CD4-positive, alpha-beta T cell (primary cell): Measurements from ENCODE around the gene LAMA2. TPM values are rescaled to one million over a fixed set of nuclear protein-coding genes. Genes with fewer than 3 reads are reported as not detected.

Source experiments
- ATAC-seq: fragments of 200-7000 bp; cut with Tn5 transposase; one replicate; pipeline ENCODE4 v1.10.0; 2022; ENCODE audit warnings: mild to moderate bottlenecking; ENCODE audit not compliant: poor library complexity
- CTCF ChIA-PET: fragments of 350-600 bp; sonication (Branson Sonifier 250); formaldehyde crosslinking; loops from one replicate; lab custom pipeline; 2021; ENCODE audit warnings: antibody characterized with exemption, inconsistent platforms; lab: Charles Lee
- POLR2A ChIA-PET: fragments of 350-600 bp; sonication (Branson Sonifier 250); formaldehyde crosslinking; loops from one replicate; lab custom pipeline; 2021; ENCODE audit warnings: antibody characterized with exemption, inconsistent platforms; lab: Charles Lee
- DNase-seq, 14 experiments: peaks; one replicate each; pipeline ENCODE4 v3.0.0-alpha.2; 2013 to 2020; ENCODE audit warnings: mixed read lengths in 2 of 14
- H3K27ac ChIP-seq, 2 donors: one replicate each; pipeline versions ENCODE4 v1.5.1 to v1.7.0; 2013; ENCODE audit warnings: low read length in 2 of 2, low read depth in 1 of 2, mild to moderate bottlenecking in 1 of 2
- H3K27me3 ChIP-seq, 2 experiments: 1 replicate in 1 of 2; 2 replicates in 1 of 2; pipeline versions ENCODE4 v1.6.1 to v1.7.0; 2013; ENCODE audit warnings: low read length in 2 of 2, control low read depth in 1 of 2, mild to moderate bottlenecking in 1 of 2, moderate library complexity in 1 of 2; ENCODE audit not compliant: insufficient read depth in 2 of 2, control insufficient read depth in 1 of 2
- H3K36me3 ChIP-seq: one replicate; pipeline ENCODE4 v1.6.1; 2013; ENCODE audit warnings: low read length, control low read depth; ENCODE audit not compliant: insufficient read depth
- H3K4me1 ChIP-seq: one replicate; pipeline ENCODE4 v1.6.1; 2013; ENCODE audit warnings: low read length, control low read depth; ENCODE audit not compliant: insufficient read depth
- H3K4me3 ChIP-seq: one replicate; pipeline ENCODE4 v1.5.1; 2013; ENCODE audit warnings: mild to moderate bottlenecking, low read length, moderate library complexity
- H3K9me3 ChIP-seq, 2 experiments: 1 replicate in 1 of 2; 2 replicates in 1 of 2; pipeline versions ENCODE4 v1.6.1 to v1.7.0; 2013; ENCODE audit warnings: low read length in 2 of 2, mild to moderate bottlenecking in 2 of 2, control low read depth in 1 of 2, moderate library complexity in 1 of 2; ENCODE audit not compliant: control insufficient read depth in 1 of 2, insufficient read depth in 1 of 2
- H3K27ac Mint-ChIP-seq: one replicate; pipeline ENCODE4 v1.8.0; 2020; ENCODE audit warnings: mixed read lengths
- H3K27me3 Mint-ChIP-seq: one replicate; pipeline ENCODE4 v1.8.0; 2021; ENCODE audit warnings: mixed read lengths
- H3K36me3 Mint-ChIP-seq: one replicate; pipeline ENCODE4 v1.8.0; 2021; ENCODE audit warnings: low read depth, mixed read lengths
- H3K4me1 Mint-ChIP-seq: one replicate; pipeline ENCODE4 v1.8.0; 2021; ENCODE audit warnings: low read depth, mixed read lengths
- H3K4me3 Mint-ChIP-seq: one replicate; pipeline ENCODE4 v1.8.0; 2020; ENCODE audit warnings: mild to moderate bottlenecking, mixed read lengths
- H3K9me3 Mint-ChIP-seq: one replicate; pipeline ENCODE4 v1.8.0; 2020; ENCODE audit warnings: mixed read lengths
- CTCF ChIP-seq: fragments of 200-600 bp; IDR thresholded peaks from one replicate; pipeline ENCODE4 v1.8.0; 2022; ENCODE audit warnings: antibody characterized with exemption, mild to moderate bottlenecking
- intact Hi-C, 2 experiments: fragments of 100-400 bp; cut with DNase I in 1 of 2; cut with micrococcal nuclease in 1 of 2; formaldehyde crosslinking; loops; one replicate each; pipeline versions ENCODE4 v1.15.1 to v1.9.0; 2023 to 2025; cut with DNase I, micrococcal nuclease
- total RNA-seq, 174 experiments: library from RNA in 2 of 174; stranded (reverse) in 2 of 174; gene quantifications; one replicate each; pipeline ENCODE4 v1.2.3 and lab custom pipeline; 2021 to 2026

The LAMA2 gene
- total RNA-seq, 2 experiments from 2014 or later = 0.05 to 0.06 TPM

- no peaks in the 10 kb centered on the region for H3K27me3 Mint-ChIP-seq
- no peaks in the 10 kb centered on the region for H3K4me1 ChIP-seq
- H3K9me3 ChIP-seq = peaks cover 0 to 5% of the 10 kb centered on the region in 2 experiments
- H3K36me3 ChIP-seq = no peaks in the 10 kb centered on the region
- intact Hi-C loops = no loop called here
- no peaks in the 10 kb centered on the region for H3K9me3 Mint-ChIP-seq
- H3K4me3 ChIP-seq = no peak overlapping the region
- no peak overlapping the region for H3K27ac ChIP-seq
- POLR2A ChIA-PET = no interaction called here
- TF ChIP-seq CTCF = no peak
- H3K27ac Mint-ChIP-seq = no peak overlapping the region
- no peaks in the 10 kb centered on the region for H3K27me3 ChIP-seq
- CTCF ChIA-PET = no interaction called here
- ATAC-seq (no peak), DNase-seq (no peak)
- H3K36me3 Mint-ChIP-seq = no peaks in the 10 kb centered on the region
- H3K4me1 Mint-ChIP-seq = no peaks in the 10 kb centered on the region
- H3K4me3 Mint-ChIP-seq = no peak overlapping the region
These were observed 27.3 kb upstream of the LAMA2 start for GRCh38 chr6:128855581-128856085.

GRCh38 chr6:128857806-128858205 is 25.1 kb upstream of the LAMA2 start:
- Mint-ChIP-seq H3K4me3 (no peak overlapping the region), H3K27ac (no peak overlapping the region), H3K9me3 (no peaks in the 10 kb centered on the region), H3K36me3 (no peaks in the 10 kb centered on the region), H3K4me1 (no peaks in the 10 kb centered on the region), H3K27me3 (no peaks in the 10 kb centered on the region)
- ATAC-seq = no peak
- H3K27ac ChIP-seq = no peak overlapping the region
- CTCF ChIA-PET = no interaction called here
- TF ChIP-seq CTCF = no peak
- no peaks in the 10 kb centered on the region for H3K27me3 ChIP-seq
- H3K36me3 ChIP-seq = no peaks in the 10 kb centered on the region
- POLR2A ChIA-PET = no interaction called here
- intact Hi-C loops = no loop called here
- DNase-seq = no peak
- H3K9me3 ChIP-seq = peaks cover 2 to 5% of the 10 kb centered on the region in 2 experiments
- H3K4me3 ChIP-seq = no peak overlapping the region
- H3K4me1 ChIP-seq = no peaks in the 10 kb centered on the region

GRCh38 chr6:128860782-128861181 is 22.2 kb upstream of the LAMA2 start:
- Mint-ChIP-seq H3K9me3 (no peaks in the 10 kb centered on the region), H3K36me3 (no peaks in the 10 kb centered on the region), H3K4me3 (no peak overlapping the region), H3K27ac (no peak overlapping the region), H3K4me1 (no peaks in the 10 kb centered on the region), H3K27me3 (peaks cover 4% of the 10 kb centered on the region)
- intact Hi-C loops = no loop called here
- Histone ChIP-seq H3K4me1 (no peaks in the 10 kb centered on the region), H3K9me3 (peaks cover 4 to 5% of the 10 kb centered on the region in 2 experiments), H3K36me3 (no peaks in the 10 kb centered on the region), H3K4me3 (no peak overlapping the region), H3K27ac (no peak overlapping the region), H3K27me3 (no peaks in the 10 kb centered on the region)
- CTCF ChIA-PET = no interaction called here
- ATAC-seq (no peak), DNase-seq (no peak)
- no peak for TF ChIP-seq CTCF
- POLR2A ChIA-PET = no interaction called here
